ENCODE results near the gene NOP9.

NOP9 gene

DNA sequence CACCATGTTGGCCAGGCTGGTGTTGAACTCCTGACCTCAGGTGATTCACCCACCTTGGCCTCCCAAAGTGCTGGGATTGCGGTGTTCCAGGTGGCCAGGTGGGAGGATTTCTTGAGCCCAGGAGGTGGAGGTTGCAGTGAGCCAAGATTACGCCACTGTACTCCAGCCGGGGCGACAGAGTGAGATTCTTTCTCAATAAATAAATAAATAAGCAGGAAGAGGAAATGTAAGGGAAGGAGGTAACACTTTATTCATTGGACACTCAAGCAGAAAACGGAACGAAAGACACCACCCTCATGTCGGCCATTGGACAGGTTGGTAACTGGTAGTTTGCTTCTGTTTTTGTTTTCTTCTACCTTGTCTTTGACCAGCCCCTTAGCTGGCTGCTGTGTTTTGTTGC lies 55.4 kb downstream of the NOP9 start:
- no peak overlapping the region for H3K27ac ChIP-seq
- TF ChIP-seq, protein P1, sequence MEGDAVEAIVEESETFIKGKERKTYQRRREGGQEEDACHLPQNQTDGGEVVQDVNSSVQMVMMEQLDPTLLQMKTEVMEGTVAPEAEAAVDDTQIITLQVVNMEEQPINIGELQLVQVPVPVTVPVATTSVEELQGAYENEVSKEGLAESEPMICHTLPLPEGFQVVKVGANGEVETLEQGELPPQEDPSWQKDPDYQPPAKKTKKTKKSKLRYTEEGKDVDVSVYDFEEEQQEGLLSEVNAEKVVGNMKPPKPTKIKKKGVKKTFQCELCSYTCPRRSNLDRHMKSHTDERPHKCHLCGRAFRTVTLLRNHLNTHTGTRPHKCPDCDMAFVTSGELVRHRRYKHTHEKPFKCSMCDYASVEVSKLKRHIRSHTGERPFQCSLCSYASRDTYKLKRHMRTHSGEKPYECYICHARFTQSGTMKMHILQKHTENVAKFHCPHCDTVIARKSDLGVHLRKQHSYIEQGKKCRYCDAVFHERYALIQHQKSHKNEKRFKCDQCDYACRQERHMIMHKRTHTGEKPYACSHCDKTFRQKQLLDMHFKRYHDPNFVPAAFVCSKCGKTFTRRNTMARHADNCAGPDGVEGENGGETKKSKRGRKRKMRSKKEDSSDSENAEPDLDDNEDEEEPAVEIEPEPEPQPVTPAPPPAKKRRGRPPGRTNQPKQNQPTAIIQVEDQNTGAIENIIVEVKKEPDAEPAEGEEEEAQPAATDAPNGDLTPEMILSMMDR (IDR thresholded peaks at IDR 0.05), result no peak
- TF ChIP-seq ZFX (IDR thresholded peaks at IDR 0.05; ENCODE audit: borderline replicate concordance), result no peak

DNA sequence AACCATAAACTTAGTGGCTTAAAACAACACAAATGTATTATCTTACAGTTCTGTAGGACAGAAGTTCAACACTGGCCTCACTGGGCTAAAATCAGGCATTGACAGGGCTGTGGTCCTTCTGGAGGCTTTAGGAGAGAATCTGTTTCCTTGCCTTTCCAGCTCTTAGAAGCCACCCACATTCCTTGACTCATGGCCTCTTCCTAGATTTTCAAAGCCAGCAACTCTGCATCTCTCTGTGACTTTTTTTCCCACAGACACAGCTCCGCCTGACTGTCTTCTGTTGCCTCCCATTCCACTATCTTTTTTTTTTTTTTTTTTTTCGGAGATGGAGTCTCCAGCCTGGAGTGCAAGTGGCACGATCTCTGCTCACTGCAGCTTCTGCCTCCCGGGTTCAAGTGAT lies 56.6 kb downstream of the NOP9 start:
- TF ChIP-seq, protein P1 (IDR thresholded peaks at IDR 0.05), result no peak
- no peak overlapping the region for H3K27ac ChIP-seq

All from 22Rv1 (cell line).